ENCODE measurements around the gene FSIP1.

DNA sequence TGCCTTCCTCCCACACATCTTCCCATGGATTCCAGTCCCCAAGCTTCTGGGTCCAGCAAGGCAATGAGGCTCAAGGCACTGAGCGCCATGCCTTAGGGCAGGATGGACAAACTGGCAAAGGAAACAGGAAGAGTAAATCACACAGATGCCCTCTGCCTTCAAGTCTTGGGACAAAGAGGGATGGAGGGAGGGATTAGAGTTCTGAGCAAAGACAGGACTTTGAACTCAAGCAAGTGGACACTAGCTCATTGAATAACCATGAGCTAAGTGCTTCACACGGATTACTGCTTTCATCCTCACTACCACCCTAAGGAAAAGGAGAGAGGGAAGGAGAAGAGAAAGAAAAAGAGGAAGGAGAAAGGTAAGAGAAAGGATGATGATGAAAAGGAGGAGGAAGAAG lies 209.4 kb downstream of the FSIP1 start:
- TF ChIP-seq EP300 (IDR thresholded peaks at IDR 0.05) (no peak), CTCF (IDR thresholded peaks at IDR 0.05) (no peak)

Measured in tibial nerve (tissue), 4 donors.